Endodermal cell (in vitro differentiated cells): ENCODE results near the gene ST6GALNAC4. TPM values are rescaled to one million over a fixed set of nuclear protein-coding genes. Genes with fewer than 3 reads are reported as not detected.

Source experiments
- DNase-seq: peaks from one replicate; pipeline ENCODE4 v3.0.0-alpha.2; 2017
- H3K27ac ChIP-seq: 2 replicates; pipeline ENCODE4 v1.5.1; 2013; ENCODE audit warnings: mild to moderate bottlenecking, low read depth, low read length, moderate library complexity
- H3K27me3 ChIP-seq: 2 replicates; pipeline ENCODE4 v1.6.1; 2013; ENCODE audit warnings: mild to moderate bottlenecking, low read length, moderate library complexity; ENCODE audit not compliant: insufficient read depth, control insufficient read depth, poor library complexity, severe bottlenecking
- H3K36me3 ChIP-seq: 2 replicates; pipeline ENCODE4 v1.7.0; 2013; ENCODE audit warnings: mild to moderate bottlenecking, low read length, moderate library complexity; ENCODE audit not compliant: control insufficient read depth, insufficient read depth
- H3K4me1 ChIP-seq: one replicate; pipeline ENCODE4 v1.7.0; 2013; ENCODE audit warnings: low read length; ENCODE audit not compliant: control insufficient read depth, insufficient read depth
- H3K4me3 ChIP-seq: 2 replicates; pipeline ENCODE4 v1.5.1; 2013; ENCODE audit warnings: mild to moderate bottlenecking, low read length, moderate library complexity
- H3K9ac ChIP-seq: 2 replicates; pipeline ENCODE4 v1.6.1; 2013; ENCODE audit warnings: mild to moderate bottlenecking, low read length, moderate library complexity; ENCODE audit not compliant: poor library complexity, severe bottlenecking; ENCODE audit errors: extremely low read depth
- H3K9me3 ChIP-seq: 2 replicates; pipeline ENCODE4 v1.6.1; 2013; ENCODE audit warnings: mild to moderate bottlenecking, low read length, moderate library complexity; ENCODE audit not compliant: control insufficient read depth
- H3K27ac Mint-ChIP-seq: 2 replicates; pipeline ENCODE4 v1.8.0; 2020; ENCODE audit warnings: mixed read lengths
- H3K27me3 Mint-ChIP-seq: 2 replicates; pipeline ENCODE4 v1.8.0; 2021; ENCODE audit warnings: mild to moderate bottlenecking, mixed read lengths; ENCODE audit not compliant: insufficient read depth
- H3K36me3 Mint-ChIP-seq: 2 replicates; pipeline ENCODE4 v1.8.0; 2020; ENCODE audit warnings: low read depth, mixed read lengths
- H3K4me1 Mint-ChIP-seq: 2 replicates; pipeline ENCODE4 v1.8.0; 2020; ENCODE audit warnings: mixed read lengths
- H3K4me3 Mint-ChIP-seq: 2 replicates; pipeline ENCODE4 v1.8.0; 2020; ENCODE audit warnings: mild to moderate bottlenecking, moderate library complexity, mixed read lengths
- H3K9me3 Mint-ChIP-seq: 2 replicates; pipeline ENCODE4 v1.8.0; 2020; ENCODE audit warnings: mild to moderate bottlenecking, mixed read lengths
- WGBS, 2 experiments: methylation state at CpG; one replicate each; pipeline versions ENCODE4 v1.1.5 to v1.1.7; 2013; ENCODE audit warnings: missing lambda C conversion rate in 2 of 2, mixed read lengths in 1 of 2; ENCODE audit not compliant: insufficient coverage in 1 of 2, insufficient read length in 1 of 2; 5-methylcytosine and 5-hydroxymethylcytosine counted together
- total RNA-seq, 2 donors: library from RNA; stranded (reverse); fragmentation: NEBNext Ultra II Directional in 1 of 2; extraction: Animal tissue kit (Norgen Biotek cat#: 25700) in 1 of 2; gene quantifications; 2 replicates in 1 of 2; 3 replicates in 1 of 2; pipeline ENCODE4 v1.2.1, GENCODE V29; 2021
- TF ChIP-seq, protein P1 (sequence below): fragments of 200-600 bp; sonication (generic); conservative IDR thresholded peaks from 2 replicates; pipeline ENCODE4 v1.5.0; 2021; ENCODE audit warnings: antibody characterized with exemption, mild to moderate bottlenecking

The ST6GALNAC4 gene
- total RNA-seq, 2 donors from 2014 or later: 8.3 to 12.7 TPM

DNA sequence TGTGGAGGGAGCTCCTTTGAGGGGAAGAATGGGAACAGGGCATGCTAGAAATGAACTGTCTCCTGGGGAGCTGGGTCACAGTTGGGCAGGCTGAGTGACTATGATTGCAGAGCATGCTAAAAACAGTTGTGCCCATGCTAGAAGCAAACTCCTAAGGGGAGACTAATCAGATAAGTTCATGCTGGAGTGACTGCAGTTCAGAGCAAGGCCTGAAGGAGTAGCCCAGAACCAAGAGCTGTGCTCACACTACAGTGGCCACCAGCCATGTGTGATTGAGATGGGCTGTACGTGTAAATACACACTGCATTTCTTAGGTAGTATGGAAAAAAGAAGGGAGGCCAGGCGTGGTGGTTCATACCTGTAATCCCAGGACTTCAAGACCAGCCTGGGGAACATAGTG is 29.0 kb downstream of the ST6GALNAC4 start:
- TF ChIP-seq, protein P1, sequence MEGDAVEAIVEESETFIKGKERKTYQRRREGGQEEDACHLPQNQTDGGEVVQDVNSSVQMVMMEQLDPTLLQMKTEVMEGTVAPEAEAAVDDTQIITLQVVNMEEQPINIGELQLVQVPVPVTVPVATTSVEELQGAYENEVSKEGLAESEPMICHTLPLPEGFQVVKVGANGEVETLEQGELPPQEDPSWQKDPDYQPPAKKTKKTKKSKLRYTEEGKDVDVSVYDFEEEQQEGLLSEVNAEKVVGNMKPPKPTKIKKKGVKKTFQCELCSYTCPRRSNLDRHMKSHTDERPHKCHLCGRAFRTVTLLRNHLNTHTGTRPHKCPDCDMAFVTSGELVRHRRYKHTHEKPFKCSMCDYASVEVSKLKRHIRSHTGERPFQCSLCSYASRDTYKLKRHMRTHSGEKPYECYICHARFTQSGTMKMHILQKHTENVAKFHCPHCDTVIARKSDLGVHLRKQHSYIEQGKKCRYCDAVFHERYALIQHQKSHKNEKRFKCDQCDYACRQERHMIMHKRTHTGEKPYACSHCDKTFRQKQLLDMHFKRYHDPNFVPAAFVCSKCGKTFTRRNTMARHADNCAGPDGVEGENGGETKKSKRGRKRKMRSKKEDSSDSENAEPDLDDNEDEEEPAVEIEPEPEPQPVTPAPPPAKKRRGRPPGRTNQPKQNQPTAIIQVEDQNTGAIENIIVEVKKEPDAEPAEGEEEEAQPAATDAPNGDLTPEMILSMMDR: peak; percentile 56
- 88 to 100% methylated on average over 2 of the region's 2 CpGs for WGBS, 2 experiments
- peaks cover 4% of the 10 kb centered on the region for H3K9me3 ChIP-seq

DNA sequence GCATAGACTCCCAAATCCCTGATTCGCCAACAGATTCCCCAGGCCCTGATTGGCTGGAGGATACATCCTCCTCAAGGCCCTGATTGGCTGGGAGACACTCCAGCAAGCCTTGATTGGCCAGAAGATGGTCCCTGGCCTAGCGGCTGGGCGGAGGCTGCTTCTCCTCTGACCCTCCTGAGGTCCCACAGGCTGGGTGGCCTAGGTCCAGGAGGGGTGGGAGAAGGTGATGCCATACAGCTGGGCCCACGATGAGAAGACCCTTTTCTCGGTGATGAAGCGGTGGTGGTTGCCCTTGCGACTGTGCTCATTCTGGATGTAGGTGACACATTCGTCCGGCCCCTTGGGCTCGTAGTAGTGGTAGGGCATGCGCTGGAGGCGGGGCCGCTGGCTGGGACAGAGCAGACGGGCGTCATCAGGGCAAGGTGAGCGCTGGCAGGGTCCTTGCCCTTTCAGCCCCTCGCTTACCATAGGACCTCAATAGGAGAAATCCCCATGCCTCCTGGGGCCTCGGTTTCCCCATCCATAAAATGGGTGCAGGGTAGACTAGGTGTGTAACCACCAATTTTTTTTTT is 30.4 kb downstream of the ST6GALNAC4 start:
- Mint-ChIP-seq H3K27me3 (no peaks in the 10 kb centered on the region), H3K9me3 (no peaks in the 10 kb centered on the region), H3K27ac (no peak overlapping the region), H3K4me3 (no peak overlapping the region), H3K36me3 (peaks cover 42% of the 10 kb centered on the region), H3K4me1 (peaks cover 2% of the 10 kb centered on the region)
- H3K9me3 ChIP-seq: no peaks in the 10 kb centered on the region
- H3K9ac ChIP-seq: no peak overlapping the region
- DNase-seq: peak; percentile 75
- no peaks in the 10 kb centered on the region for H3K4me1 ChIP-seq
- no peak overlapping the region for H3K27ac ChIP-seq
- no peaks in the 10 kb centered on the region for H3K27me3 ChIP-seq
- H3K36me3 ChIP-seq: peaks cover 32% of the 10 kb centered on the region
- H3K4me3 ChIP-seq: no peak overlapping the region
- TF ChIP-seq, protein P1: no peak
- 96 to 98% methylated on average over 12 to 18 of the region's 18 CpGs for WGBS, 2 experiments

More for the DNA sequence above, 29.0 kb downstream of the ST6GALNAC4 start:
- Histone ChIP-seq H3K9ac (no peak overlapping the region), H3K27me3 (no peaks in the 10 kb centered on the region), H3K4me1 (no peaks in the 10 kb centered on the region), H3K4me3 (no peak overlapping the region), H3K36me3 (peaks cover 41% of the 10 kb centered on the region), H3K27ac (no peak overlapping the region)
- Mint-ChIP-seq H3K9me3 (peaks cover 5% of the 10 kb centered on the region), H3K4me1 (peaks cover 2% of the 10 kb centered on the region), H3K36me3 (peaks cover 51% of the 10 kb centered on the region), H3K4me3 (no peak overlapping the region), H3K27me3 (no peaks in the 10 kb centered on the region), H3K27ac (no peak overlapping the region)
- DNase-seq: peak; percentile 45

DNA sequence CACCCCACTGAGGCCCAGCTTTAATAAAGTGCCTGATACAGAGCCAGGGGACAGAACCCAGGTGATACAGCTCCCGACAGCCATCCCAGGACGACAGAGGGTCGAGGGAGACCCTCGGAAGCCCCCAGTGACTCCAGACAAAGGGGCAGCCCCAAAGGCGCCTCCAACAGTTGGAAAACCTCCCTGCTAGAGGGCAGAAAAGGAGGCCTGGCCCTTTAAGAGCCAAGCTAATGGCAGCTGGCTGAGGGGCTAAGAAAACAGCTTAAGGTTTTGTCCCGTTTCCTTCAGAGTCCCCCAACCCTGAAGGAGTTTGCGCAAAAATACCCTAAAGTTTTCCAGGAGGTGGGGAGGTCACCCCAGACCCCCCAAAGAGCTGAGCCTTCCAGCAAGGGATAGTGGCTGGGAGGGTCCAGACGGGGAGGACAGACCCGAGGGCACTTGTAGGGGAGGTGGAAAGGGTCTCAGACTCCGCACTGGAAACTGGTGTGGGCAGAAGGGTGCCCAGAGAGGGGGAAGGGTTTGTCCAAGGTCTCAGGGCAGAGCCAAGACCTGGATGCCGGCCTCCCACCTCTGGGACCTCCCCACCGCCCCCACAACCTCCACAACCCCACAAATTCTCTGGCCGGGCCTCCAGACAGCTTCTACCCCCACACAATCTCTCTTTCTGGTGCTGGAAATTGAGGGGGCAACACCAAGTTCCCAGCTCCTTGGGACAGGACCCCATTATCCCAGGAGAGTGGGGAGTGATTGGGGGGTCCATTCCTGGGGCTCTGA is 31.1 kb downstream of the ST6GALNAC4 start:
- peak; percentile 53 for DNase-seq
- peak overlapping the region; percentile 30 for H3K27ac Mint-ChIP-seq
- peak overlapping the region; percentile 57 for H3K27ac ChIP-seq
- H3K9ac ChIP-seq: no peak overlapping the region
- no peaks in the 10 kb centered on the region for H3K4me1 ChIP-seq
- peaks cover 2% of the 10 kb centered on the region for H3K4me1 Mint-ChIP-seq
- H3K27me3 Mint-ChIP-seq: no peaks in the 10 kb centered on the region
- no peaks in the 10 kb centered on the region for H3K27me3 ChIP-seq
- no peaks in the 10 kb centered on the region for H3K9me3 ChIP-seq
- no peak overlapping the region for H3K4me3 ChIP-seq
- WGBS, 2 experiments: 79 to 86% methylated on average over 3 to 13 of the region's 13 CpGs
- H3K9me3 Mint-ChIP-seq: no peaks in the 10 kb centered on the region
- peaks cover 34% of the 10 kb centered on the region for H3K36me3 Mint-ChIP-seq
- no peak overlapping the region for H3K4me3 Mint-ChIP-seq
- TF ChIP-seq, protein P1: no peak
- H3K36me3 ChIP-seq: peaks cover 28% of the 10 kb centered on the region
